ENCODE data around the gene UTP4.

- TF ChIP-seq, protein P1, sequence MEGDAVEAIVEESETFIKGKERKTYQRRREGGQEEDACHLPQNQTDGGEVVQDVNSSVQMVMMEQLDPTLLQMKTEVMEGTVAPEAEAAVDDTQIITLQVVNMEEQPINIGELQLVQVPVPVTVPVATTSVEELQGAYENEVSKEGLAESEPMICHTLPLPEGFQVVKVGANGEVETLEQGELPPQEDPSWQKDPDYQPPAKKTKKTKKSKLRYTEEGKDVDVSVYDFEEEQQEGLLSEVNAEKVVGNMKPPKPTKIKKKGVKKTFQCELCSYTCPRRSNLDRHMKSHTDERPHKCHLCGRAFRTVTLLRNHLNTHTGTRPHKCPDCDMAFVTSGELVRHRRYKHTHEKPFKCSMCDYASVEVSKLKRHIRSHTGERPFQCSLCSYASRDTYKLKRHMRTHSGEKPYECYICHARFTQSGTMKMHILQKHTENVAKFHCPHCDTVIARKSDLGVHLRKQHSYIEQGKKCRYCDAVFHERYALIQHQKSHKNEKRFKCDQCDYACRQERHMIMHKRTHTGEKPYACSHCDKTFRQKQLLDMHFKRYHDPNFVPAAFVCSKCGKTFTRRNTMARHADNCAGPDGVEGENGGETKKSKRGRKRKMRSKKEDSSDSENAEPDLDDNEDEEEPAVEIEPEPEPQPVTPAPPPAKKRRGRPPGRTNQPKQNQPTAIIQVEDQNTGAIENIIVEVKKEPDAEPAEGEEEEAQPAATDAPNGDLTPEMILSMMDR (IDR thresholded peaks at IDR 0.05) = no peak
- no peak for TF ChIP-seq POLR2AphosphoS5 (IDR thresholded peaks at IDR 0.05)
These were observed 22.0 kb upstream of the UTP4 start for GRCh38 chr16:69110406-69110805.
